HFF-Myc (cell line): Measurements from ENCODE around the gene PROM1.
A peak's percentile ranks its signal among the peaks of the same experiment; 100 is the strongest.

ENCODE experiments used
- DNase-seq: peaks from one replicate; pipeline ENCODE4 v3.0.0-alpha.2; 2011; ENCODE audit warnings: low read depth; ENCODE audit errors: extremely low read depth
- H3K4me3 ChIP-seq: replicated peaks from 2 replicates; pipeline ENCODE4 v1.5.1; 2011; ENCODE audit warnings: low read depth, mild to moderate bottlenecking, control low read depth, low read length
- CTCF ChIP-seq: IDR thresholded peaks from 2 replicates; pipeline ENCODE4 v1.5.1; 2012; ENCODE audit warnings: mild to moderate bottlenecking, low read depth, low read length, control low read depth; ENCODE audit errors: missing control alignments

The PROM1 gene

DNA sequence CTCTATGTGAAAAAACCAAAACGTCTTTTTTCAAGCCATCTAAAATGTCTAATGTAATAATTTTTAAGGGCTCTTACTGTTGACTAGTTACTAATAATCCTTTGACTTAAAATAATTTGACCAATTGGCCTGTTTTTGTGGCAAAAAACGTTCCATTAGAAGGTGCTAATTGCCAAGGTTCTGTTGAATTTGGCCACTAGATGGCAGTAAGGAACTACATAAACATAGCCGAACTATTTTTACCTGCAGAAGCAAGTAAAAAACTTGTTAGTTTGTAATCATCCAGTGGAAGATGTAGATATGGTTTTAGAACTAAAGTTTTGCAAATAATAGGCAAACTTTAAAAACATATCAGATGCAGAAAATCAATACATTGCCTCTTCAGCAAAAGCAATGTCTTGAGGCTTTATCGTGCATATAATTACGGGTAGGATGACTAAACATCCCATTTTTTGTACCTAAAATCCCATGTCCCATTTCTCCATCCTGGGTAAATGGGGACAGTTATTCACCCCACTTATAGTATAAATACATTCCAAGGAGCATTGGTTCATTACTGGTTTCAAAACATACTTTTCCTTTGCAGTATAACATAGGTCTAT, 57.6 kb downstream of the PROM1 start:
- DNase-seq, result no peak
- peak; percentile 63 for TF ChIP-seq CTCF
- H3K4me3 ChIP-seq, result no peak overlapping the region

DNA sequence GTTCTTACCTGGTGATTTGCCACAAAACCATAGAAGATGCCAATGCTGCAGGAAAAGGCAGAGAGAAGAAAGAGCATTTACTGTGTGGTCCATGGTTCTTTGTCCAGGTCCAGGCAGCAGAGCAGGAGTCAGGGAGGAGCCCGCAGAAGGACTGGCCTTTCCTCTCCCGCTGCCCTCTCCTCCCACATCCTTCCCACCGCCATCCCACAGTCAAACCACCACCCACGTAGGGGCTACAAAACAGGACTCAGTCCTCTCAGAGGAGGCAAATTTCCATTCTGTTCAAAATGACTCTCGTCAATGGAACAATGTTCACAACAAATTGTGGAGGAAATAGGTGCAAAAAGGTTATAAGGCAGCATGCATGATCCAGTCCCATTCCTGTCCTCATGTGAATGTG, 58.6 kb downstream of the PROM1 start:
- no peak overlapping the region for H3K4me3 ChIP-seq
- DNase-seq, result no peak
- TF ChIP-seq CTCF, result no peak

- no peak for TF ChIP-seq CTCF
- DNase-seq, result no peak
Observed at GRCh38 chr4:16023776-16024408, 59.9 kb downstream of the PROM1 start.

GRCh38 chr4:16021804-16022560, 61.8 kb downstream of the PROM1 start:
- TF ChIP-seq CTCF, result no peak
- DNase-seq, result no peak
- no peak overlapping the region for H3K4me3 ChIP-seq

More at GRCh38 chr4:16023776-16024408, 59.9 kb downstream of the PROM1 start:
- H3K4me3 ChIP-seq, result no peak overlapping the region

GRCh38 chr4:16019649-16020048, 64.2 kb downstream of the PROM1 start:
- no peak overlapping the region for H3K4me3 ChIP-seq
- DNase-seq, result no peak
- TF ChIP-seq CTCF, result no peak

GRCh38 chr4:16018841-16019240, 65.0 kb downstream of the PROM1 start:
- no peak overlapping the region for H3K4me3 ChIP-seq
- no peak for TF ChIP-seq CTCF
- DNase-seq, result no peak
